Heart left ventricle (tissue), 13 donors: ENCODE measurements around the gene SORCS2.

ENCODE experiments used
- CTCF ChIP-seq, 12 donors: fragments of 200-600 bp; sonication (generic) in 4 of 12; IDR thresholded peaks; one replicate each; pipeline versions ENCODE4 v1.5.0 to v1.8.0; 2018 to 2022; ENCODE audit warnings: antibody characterized with exemption in 12 of 12, mild to moderate bottlenecking in 5 of 12
- POLR2A ChIP-seq, 2 donors: fragments of 450-650 bp; IDR thresholded peaks; one replicate each; pipeline ENCODE4 v1.6.1; 2017; ENCODE audit warnings: antibody characterized with exemption in 2 of 2, mild to moderate bottlenecking in 2 of 2, moderate library complexity in 2 of 2
- donor health status: ischemic (EF 13 %, LVEDD 7.1; RV severe dilation, severe dysfunction).
- donor health status: DM: no; HTN: yes; CAD: no.
- donor health status: DM: no; HTN: no; CAD: no.
- donor health status: ischemic (EF 25% LVEDD 6.9; RV normal size, moderate dysfunction).
- donor health status: ischemic (EF 25% LVEDD 5.7; RV mildly dilated, moderate dysfunction).
- donor health status: ischemic (EF 35%, LVEDD 5.7; RV mildly dilated, moderate dysfunction).
- donor health status: nonischemic (EF 11% LVEDD 7.7; RV severe dilation, severe dysfunction).
- donor health status: DM: yes; HTN: yes; CAD: no.
- donor health status: PGD.
- donor health status: ischemic (EF 29% LVEDD 5.4; RV normal size, mild dysfunction).
- donor health status: nonischemic (EF 23%, LVEDD 6.1; RV moderate dilation, normal function).

GRCh38 chr4:7297881-7298280 is 105.5 kb downstream of the SORCS2 start:
- TF ChIP-seq POLR2A (IDR thresholded peaks at IDR 0.05) (no peak), CTCF (IDR thresholded peaks at IDR 0.05) (no peak)
